Activated CD4-positive, alpha-beta T cell treated with anti-CD3 and anti-CD28 coated beads, Interleukin-10, Interleukin-2, amounts not matched to agents 100 ng/mL and 50 ng/mL, durations not matched to agents 16 hours and 8 hours (primary cell): ENCODE results near the gene SLC5A5.

Experiments
- DNase-seq: peaks from one replicate; pipeline ENCODE4 v3.0.0-alpha.2; 2020

Gene SLC5A5

DNA sequence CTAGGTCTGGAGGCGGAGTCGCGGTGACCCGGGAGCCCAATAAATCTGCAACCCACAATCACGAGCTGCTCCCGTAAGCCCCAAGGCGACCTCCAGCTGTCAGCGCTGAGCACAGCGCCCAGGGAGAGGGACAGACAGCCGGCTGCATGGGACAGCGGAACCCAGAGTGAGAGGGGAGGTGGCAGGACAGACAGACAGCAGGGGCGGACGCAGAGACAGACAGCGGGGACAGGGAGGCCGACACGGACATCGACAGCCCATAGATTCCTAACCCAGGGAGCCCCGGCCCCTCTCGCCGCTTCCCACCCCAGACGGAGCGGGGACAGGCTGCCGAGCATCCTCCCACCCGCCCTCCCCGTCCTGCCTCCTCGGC is at the start of gene SLC5A5:
Gene SLC5A5, plus strand, starts transcription at position 68 of the 373 bp plus-strand sequence. CDS start 375 bp downstream, outside the sequence.
- DNase-seq = peak; percentile 49

GRCh38 chr19:17824339-17824738 is 47.4 kb upstream of the SLC5A5 start:
- DNase-seq = no peak

DNA sequence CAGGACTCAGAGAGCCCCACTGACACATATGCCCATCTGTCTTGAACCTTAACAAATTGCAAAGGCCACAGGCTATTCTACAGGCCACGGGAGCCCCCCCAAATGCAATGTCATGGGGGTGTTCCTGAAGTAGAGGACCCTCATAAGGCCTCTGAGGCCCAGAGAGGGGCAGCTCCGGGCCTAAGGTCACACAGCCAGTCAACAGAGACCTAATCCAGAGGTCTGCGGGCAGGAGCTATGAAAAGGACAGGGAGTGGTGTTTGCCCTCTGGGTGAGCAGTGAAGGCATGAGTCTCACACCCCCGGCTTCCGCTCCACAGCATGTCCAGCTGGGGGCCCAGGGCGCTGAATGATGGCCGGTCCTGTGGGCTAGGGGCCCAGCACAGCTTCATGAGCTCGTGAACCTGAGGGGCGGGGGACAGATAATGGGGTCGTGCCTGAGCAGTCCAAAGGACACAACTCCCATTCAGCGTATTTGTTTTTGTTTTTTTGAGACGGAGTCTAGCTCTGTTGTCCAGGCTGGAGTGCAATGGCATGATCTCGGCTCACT is 45.2 kb upstream of the SLC5A5 start:
- DNase-seq = no peak

DNA sequence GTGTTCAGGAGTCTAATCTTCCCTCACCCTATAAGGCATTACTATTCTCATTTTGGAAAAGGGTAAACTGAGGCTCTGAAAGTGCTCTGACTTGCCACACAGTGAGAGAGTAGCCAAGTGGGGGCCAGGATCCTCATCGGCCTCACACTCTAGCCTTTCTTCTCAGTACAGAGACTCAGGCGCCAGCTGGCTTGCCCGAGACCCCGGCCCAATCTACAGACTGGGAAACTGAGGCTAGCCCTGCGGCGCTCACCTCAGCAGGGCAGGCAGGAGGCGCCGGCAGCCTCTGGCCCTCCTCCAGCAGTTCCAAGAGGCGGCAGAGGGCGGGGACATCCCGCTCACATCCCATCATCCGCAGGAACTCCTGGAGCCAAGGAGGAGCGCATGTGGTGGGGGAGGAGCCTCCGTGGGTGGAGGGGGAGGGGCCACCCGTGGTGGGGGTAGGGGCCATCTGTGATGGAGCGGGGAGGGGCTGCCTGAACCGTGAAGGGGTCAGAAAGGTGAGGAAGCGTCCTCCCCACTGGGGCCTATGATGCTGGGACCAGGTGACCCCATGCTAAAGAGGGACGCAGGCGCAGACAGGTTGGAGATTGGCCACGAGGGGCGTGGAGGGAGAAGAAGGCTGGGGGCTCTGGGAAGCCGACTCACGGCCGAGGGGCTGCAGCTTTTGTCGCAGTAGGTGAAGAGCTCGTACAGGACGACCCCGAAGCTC is 41.7 kb upstream of the SLC5A5 start:
- DNase-seq = no peak

DNA sequence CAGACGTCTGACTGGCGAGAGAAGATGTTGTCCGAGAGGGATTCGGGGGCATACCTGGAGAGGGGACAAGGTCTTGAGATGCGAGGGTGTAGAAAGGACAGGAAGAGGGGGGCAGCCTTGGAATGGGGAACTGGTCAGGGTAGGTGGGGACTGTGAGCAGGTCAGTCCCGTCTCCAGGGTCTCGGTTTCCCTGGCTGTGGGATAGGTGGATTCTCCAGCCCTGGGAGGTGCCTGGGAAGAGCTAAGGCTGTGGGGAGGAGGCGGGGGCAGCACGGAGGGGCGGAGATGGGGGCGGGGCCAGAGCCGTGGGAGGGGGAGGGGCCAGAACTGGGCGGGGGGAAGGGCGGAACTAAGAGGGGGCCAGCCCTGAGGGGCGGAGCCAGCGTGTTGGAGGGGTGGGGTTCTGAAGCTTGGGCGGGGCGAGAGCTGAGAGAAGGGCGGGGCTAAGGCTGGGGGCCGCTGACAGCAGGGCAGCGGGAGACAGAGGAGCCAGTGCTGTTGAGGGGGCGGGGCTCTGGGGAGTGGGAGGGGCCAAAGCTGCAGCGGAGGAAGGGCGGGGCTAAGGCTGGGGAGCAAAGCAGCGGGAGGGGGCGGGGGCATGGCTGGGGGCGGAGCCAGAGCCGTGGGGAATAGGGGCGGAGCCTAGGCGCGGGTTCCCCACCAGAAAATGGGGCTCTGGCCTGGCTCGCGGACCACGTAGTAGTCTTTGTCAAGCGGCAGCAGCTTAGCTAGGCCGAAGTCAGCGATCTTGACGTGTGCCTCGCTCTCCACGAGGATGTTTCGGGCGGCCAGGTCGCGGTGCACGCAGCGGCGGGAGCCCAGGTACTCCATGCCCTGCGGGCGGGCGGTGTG is 41.0 kb upstream of the SLC5A5 start:
- DNase-seq = peak; percentile 65

DNA sequence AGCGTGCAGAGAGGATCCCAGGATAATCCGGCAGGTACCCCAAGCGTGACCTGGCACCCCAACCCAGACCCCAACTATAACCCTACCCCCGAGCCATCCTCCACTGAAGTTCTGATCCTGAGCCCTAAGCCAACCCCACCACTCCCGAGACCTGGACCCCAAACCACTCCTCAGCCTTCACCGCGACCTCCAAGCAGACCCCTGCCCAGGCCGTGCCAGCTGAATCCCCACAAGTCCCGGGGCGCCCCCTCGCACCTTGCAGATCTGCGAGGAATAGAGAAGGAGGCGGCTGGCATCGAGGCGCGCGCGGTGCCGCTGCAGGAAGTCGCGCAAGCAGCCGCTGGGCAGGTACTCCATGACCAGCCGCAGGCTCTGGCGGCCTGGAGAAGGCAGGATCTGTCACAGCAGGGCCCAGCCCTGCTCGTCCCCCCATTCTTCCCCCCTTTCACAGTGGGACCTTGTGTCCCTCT is 40.3 kb upstream of the SLC5A5 start:
- no peak for DNase-seq

DNA sequence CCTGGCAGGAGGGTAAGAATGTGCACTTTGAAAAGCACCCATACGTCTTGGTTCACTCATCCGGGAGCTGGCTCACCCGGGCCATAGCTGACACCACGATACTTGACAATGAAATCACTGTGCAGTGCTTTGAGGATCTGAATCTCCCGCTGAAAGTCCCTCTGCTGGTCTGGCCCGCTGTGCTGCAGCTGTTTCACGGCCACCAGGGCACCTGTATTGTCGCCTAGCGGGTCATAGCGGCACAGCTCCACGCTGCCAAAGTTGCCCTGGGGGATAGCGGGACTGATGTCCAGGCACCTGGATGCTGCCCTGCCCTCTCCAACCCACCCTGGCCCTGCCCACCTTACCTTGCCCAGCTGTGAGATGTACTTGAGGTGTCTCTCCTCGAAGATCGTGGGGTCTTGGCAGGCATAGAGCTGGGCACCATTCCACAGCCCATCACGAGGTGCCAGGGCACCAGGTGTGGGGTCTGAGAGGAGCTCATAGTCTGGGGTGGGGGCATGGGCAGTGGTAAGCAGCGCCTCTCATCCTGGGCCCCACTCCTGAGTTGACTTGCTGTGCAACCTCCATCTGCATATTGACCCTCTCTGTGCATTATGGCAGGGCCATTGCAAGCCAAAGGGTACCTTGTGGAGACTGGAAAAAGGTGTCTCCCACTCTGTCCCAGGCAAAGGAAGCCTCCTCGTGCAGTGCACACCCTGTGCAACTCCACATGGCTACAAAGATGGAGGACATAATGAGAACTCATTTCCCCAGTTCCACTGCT is 39.1 kb upstream of the SLC5A5 start:
- DNase-seq = no peak

- DNase-seq = peak; percentile 39
These were observed 37.2 kb upstream of the SLC5A5 start for GRCh38 chr19:17834350-17835181.

GRCh38 chr19:17835182-17836006 is 36.4 kb upstream of the SLC5A5 start:
- DNase-seq = no peak

- DNase-seq = no peak
These were observed 35.2 kb upstream of the SLC5A5 start for GRCh38 chr19:17836530-17836929.

GRCh38 chr19:17837972-17838371 is 33.8 kb upstream of the SLC5A5 start:
- DNase-seq = no peak

- DNase-seq = no peak
These were observed 31.7 kb upstream of the SLC5A5 start for GRCh38 chr19:17840019-17840418.

- DNase-seq = no peak
These were observed 30.4 kb upstream of the SLC5A5 start for GRCh38 chr19:17841371-17841809.

DNA sequence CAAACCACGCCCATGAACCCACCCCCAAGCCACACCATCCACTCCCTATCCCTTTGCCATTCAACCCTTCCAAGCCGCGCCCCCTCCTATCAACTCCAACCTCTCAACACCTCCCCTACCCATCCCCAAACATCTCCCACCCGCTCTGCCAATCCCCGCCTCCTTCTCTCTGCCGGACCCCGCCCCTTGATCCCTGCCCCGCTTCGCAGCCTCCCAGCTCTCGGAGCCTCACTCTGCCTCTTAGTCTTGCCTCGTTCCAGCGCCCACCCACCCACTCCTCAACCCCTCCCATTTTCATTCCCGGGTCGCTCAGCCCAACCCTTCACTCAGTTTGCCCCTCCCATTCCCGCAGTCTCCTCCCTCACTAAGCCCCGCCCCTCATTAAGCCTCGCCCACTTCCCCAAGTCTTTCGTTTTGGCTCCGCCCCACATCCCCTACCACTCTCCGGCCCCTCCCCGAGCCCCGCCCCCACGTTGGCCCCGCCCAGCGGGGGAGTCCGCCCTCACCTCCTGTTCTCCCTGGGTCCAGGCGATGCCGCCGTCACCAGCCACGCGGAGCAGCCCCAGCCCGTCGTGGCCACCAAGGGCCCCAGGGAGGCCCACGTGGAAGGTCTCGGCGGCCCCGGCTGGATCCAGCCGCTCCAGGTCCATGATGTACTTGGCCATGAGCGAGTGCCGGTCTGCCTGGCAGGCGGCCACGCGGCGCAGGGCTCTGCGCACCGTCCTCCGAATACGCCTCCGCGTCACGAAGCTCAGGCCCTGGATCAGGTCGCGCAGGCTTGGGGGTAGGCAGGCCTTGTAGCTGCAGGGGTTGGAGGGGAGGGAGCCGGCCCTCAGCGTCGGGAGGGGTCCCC is 29.7 kb upstream of the SLC5A5 start:
- peak; percentile 77 for DNase-seq

DNA sequence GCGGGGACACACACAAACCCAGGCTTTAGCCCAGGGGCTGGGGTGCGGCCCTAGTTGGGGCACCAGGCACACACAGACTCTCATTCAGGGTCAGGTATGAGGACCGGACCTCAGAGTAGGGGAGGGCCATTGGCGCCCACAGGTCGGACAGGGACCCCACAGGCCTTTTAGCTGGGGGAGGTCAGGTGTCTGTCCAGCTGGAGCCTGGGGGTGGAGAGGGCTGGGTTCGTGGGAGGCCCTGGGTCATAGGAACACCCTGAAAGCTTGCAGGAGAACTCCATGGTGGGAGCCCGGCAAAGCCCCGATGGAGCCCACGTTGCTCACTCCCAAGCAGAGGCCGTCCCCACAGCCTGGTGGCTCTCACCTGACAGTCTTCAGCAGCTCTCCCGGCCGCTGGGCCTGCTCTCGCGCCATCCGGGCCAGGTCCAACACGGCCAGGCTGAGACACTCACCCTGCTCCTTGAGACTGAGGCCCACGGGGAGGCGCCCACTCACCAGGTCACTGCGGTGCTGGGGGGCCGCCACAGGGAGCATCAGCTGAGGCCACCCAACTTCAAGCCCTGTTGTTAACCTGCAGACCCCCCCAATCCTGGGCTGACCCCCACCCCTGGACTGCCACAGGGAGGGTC is 29.0 kb upstream of the SLC5A5 start:
- no peak for DNase-seq

GRCh38 chr19:17843292-17843827 is 28.4 kb upstream of the SLC5A5 start:
- DNase-seq = no peak

DNA sequence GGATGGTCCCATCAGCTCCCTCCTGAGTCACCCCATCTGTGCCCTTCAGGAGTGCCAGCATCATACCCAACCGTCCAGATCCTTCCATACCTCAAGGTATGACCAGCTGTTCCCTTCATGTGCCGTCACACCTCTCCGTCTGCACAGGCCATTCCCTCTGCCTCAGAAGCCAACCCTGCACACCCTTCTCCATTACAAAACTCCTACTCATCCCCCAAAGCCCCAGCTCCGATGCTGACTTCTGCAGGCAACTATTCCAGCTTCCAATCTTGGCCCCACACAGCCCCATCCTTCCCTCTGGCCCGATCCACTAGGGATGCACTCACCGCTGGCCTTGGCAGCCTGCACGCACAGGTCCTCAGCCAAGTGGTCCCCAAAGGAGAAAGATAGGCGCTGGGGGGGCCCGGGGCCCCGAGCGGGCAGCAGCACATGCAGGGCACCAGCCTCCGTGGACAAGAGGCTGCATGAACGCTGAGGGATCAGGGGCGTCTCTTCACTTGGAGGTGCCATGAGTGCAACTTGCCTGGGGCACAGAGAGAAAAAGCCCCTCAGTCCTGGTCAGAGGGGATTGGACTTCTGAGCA is 27.7 kb upstream of the SLC5A5 start:
- no peak for DNase-seq

- peak; percentile 68 for DNase-seq
These were observed 25.6 kb upstream of the SLC5A5 start for GRCh38 chr19:17846146-17846545.
